H9 (cell line): Measurements from ENCODE around the gene TOM1L2. TPM values are rescaled to one million over a fixed set of nuclear protein-coding genes. Genes with fewer than 3 reads are reported as not detected.

ENCODE experiments used
- DNase-seq: peaks from one replicate; pipeline ENCODE4 v3.0.0-alpha.2; 2017
- H2AFZ ChIP-seq: one replicate; pipeline ENCODE4 v1.6.1; 2013; ENCODE audit warnings: mild to moderate bottlenecking, low read length, control low read depth, moderate library complexity
- H2AK5ac ChIP-seq: 2 replicates; pipeline ENCODE4 v1.6.1; 2013; ENCODE audit warnings: low read length, control low read depth, mixed read lengths; ENCODE audit not compliant: insufficient read length
- H2BK120ac ChIP-seq: one replicate; pipeline ENCODE4 v1.6.1; 2013; ENCODE audit warnings: low read depth, mild to moderate bottlenecking, low read length, control low read depth, inconsistent platforms; ENCODE audit not compliant: poor library complexity, severe bottlenecking
- H2BK12ac ChIP-seq: 2 replicates; pipeline ENCODE4 v1.6.1; 2013; ENCODE audit warnings: low read length, control low read depth, mixed read lengths, low read depth; ENCODE audit not compliant: insufficient read length
- H2BK15ac ChIP-seq: 2 replicates; pipeline ENCODE4 v1.6.1; 2013; ENCODE audit warnings: low read depth, low read length, control low read depth
- H2BK20ac ChIP-seq: one replicate; pipeline ENCODE4 v1.6.1; 2013; ENCODE audit warnings: low read depth, mild to moderate bottlenecking, low read length, control low read depth, inconsistent platforms; ENCODE audit not compliant: poor library complexity, severe bottlenecking
- H2BK5ac ChIP-seq: 2 replicates; pipeline ENCODE4 v1.6.1; 2013; ENCODE audit warnings: low read length, control low read depth, mixed read lengths; ENCODE audit not compliant: insufficient read length
- H3K14ac ChIP-seq: 2 replicates; pipeline ENCODE4 v1.6.1; 2013; ENCODE audit warnings: low read length, control low read depth; ENCODE audit not compliant: insufficient read depth
- H3K18ac ChIP-seq: 2 replicates; pipeline ENCODE4 v1.6.1; 2013; ENCODE audit warnings: low read depth, mild to moderate bottlenecking, mixed read lengths, low read length, control low read depth; ENCODE audit not compliant: insufficient read length
- H3K23ac ChIP-seq: 2 replicates; pipeline ENCODE4 v1.6.1; 2013; ENCODE audit warnings: low read length, control low read depth, mixed read lengths, low read depth; ENCODE audit not compliant: insufficient read length
- H3K23me2 ChIP-seq: 2 replicates; pipeline ENCODE4 v1.6.1; 2013; ENCODE audit warnings: low read depth, mild to moderate bottlenecking, mixed read lengths, low read length, control low read depth; ENCODE audit not compliant: insufficient read length, poor library complexity, severe bottlenecking
- H3K27ac ChIP-seq: 2 replicates; pipeline ENCODE4 v1.5.1; 2013; ENCODE audit warnings: low read length, control low read depth, mixed read lengths, low read depth; ENCODE audit not compliant: insufficient read length
- H3K27me3 ChIP-seq: 2 replicates; pipeline ENCODE4 v1.6.1; 2013; ENCODE audit warnings: low read length, control low read depth, inconsistent platforms; ENCODE audit not compliant: insufficient read depth
- H3K4ac ChIP-seq: 2 replicates; pipeline ENCODE4 v1.6.1; 2013; ENCODE audit warnings: low read depth, mild to moderate bottlenecking, control low read depth, inconsistent platforms, low read length, moderate library complexity
- H3K4me1 ChIP-seq: 2 replicates; pipeline ENCODE4 v1.6.1; 2013; ENCODE audit warnings: low read length, control low read depth, inconsistent platforms; ENCODE audit not compliant: insufficient read depth
- H3K4me2 ChIP-seq: 2 replicates; pipeline ENCODE4 v1.6.1; 2013; ENCODE audit warnings: low read length, control low read depth, mixed read lengths; ENCODE audit not compliant: insufficient read length, insufficient read depth
- H3K56ac ChIP-seq: 2 replicates; pipeline ENCODE4 v1.6.1; 2013; ENCODE audit warnings: low read depth, mild to moderate bottlenecking, mixed read lengths, low read length, control low read depth; ENCODE audit not compliant: insufficient read length
- H3K79me1 ChIP-seq: 2 replicates; pipeline ENCODE4 v1.6.1; 2013; ENCODE audit warnings: low read depth, mild to moderate bottlenecking, moderate library complexity, low read length, control low read depth, inconsistent platforms; ENCODE audit not compliant: insufficient read depth, poor library complexity, severe bottlenecking
- H3K79me2 ChIP-seq: 2 replicates; pipeline ENCODE4 v1.6.1; 2013; ENCODE audit warnings: low read length, control low read depth, inconsistent platforms; ENCODE audit not compliant: insufficient read depth
- H3K9ac ChIP-seq: 2 replicates; pipeline ENCODE4 v1.6.1; 2013; ENCODE audit warnings: low read length, control low read depth, mixed read lengths; ENCODE audit not compliant: insufficient read length; ENCODE audit errors: extremely low read depth
- H3K9me3 ChIP-seq: one replicate; pipeline ENCODE4 v1.6.1; 2013; ENCODE audit warnings: low read depth, low read length, inconsistent platforms; ENCODE audit not compliant: control insufficient read depth
- H3T11ph ChIP-seq: one replicate; pipeline ENCODE4 v1.6.1; 2013; ENCODE audit warnings: mild to moderate bottlenecking, low read length, control low read depth, inconsistent platforms
- H4K20me1 ChIP-seq: one replicate; pipeline ENCODE4 v1.6.1; 2013; ENCODE audit not compliant: control insufficient read depth, insufficient read length, insufficient read depth
- H4K5ac ChIP-seq: 2 replicates; pipeline ENCODE4 v1.6.1; 2013; ENCODE audit warnings: low read depth, mild to moderate bottlenecking, mixed read lengths, low read length, control low read depth; ENCODE audit not compliant: insufficient read length
- H4K8ac ChIP-seq: replicated peaks from 2 replicates; pipeline ENCODE4 v1.6.1; 2013; ENCODE audit warnings: low read length, control low read depth, mixed read lengths, low read depth; ENCODE audit not compliant: insufficient read length
- H4K91ac ChIP-seq: 2 replicates; pipeline ENCODE4 v1.6.1; 2013; ENCODE audit warnings: low read depth, mild to moderate bottlenecking, moderate library complexity, mixed read lengths, low read length, control low read depth; ENCODE audit not compliant: insufficient read length
- H3K27ac Mint-ChIP-seq, 3 experiments: 2 replicates in 2 of 3; 3 replicates in 1 of 3; pipeline ENCODE4 v1.8.0; 2020 to 2021; ENCODE audit warnings: mixed read lengths in 3 of 3, mild to moderate bottlenecking in 1 of 3, moderate library complexity in 1 of 3
- H3K27me3 Mint-ChIP-seq: 2 replicates; pipeline ENCODE4 v1.8.0; 2021; ENCODE audit warnings: low read depth, mild to moderate bottlenecking, moderate library complexity, mixed read lengths
- H3K36me3 Mint-ChIP-seq, 3 experiments: 2 replicates in 2 of 3; 3 replicates in 1 of 3; pipeline ENCODE4 v1.8.0; 2020 to 2021; ENCODE audit warnings: low read depth in 3 of 3, mixed read lengths in 3 of 3; ENCODE audit not compliant: insufficient read depth in 1 of 3
- H3K4me1 Mint-ChIP-seq, 2 experiments: 2 replicates each; pipeline ENCODE4 v1.8.0; 2020; ENCODE audit warnings: mixed read lengths in 2 of 2
- H3K4me3 Mint-ChIP-seq, 2 experiments: 2 replicates in 1 of 2; 3 replicates in 1 of 2; pipeline ENCODE4 v1.8.0; 2020 to 2021; ENCODE audit warnings: mild to moderate bottlenecking in 2 of 2, mixed read lengths in 2 of 2, moderate library complexity in 1 of 2
- H3K9me3 Mint-ChIP-seq, 2 experiments: 2 replicates in 1 of 2; 3 replicates in 1 of 2; pipeline ENCODE4 v1.8.0; 2020; ENCODE audit warnings: mild to moderate bottlenecking in 2 of 2, mixed read lengths in 2 of 2, moderate library complexity in 1 of 2
- CTCF ChIP-seq: fragments of 200-600 bp; sonication (generic); conservative IDR thresholded peaks from 3 replicates; pipeline ENCODE4 v1.8.0; 2021; ENCODE audit warnings: antibody characterized with exemption, mild to moderate bottlenecking
- WGBS: extraction: QIAGEN DNeasy Blood & Tissue Kit; methylation state at CpG from one replicate; pipeline ENCODE4 v1.1.7; 2013; ENCODE audit warnings: missing lambda C conversion rate, low lambda C conversion rate, mixed read lengths; ENCODE audit not compliant: insufficient read length; ENCODE audit errors: extremely low coverage; 5-methylcytosine and 5-hydroxymethylcytosine counted together
- total RNA-seq: library from RNA; stranded (reverse); gene quantifications from 2 replicates; pipeline ENCODE4 v1.2.1, GENCODE V29; 2021

The TOM1L2 gene
- total RNA-seq, 1 experiment from 2014 or later = 4.6 TPM

- no peaks in the 10 kb centered on the region; the same call in 1 of the 2 replicates for H3K27me3 Mint-ChIP-seq
- no peaks in the 10 kb centered on the region for H3K36me3 Mint-ChIP-seq
- no peaks in the 10 kb centered on the region for H3K23me2 ChIP-seq
- DNase-seq = no peak
- no peaks in the 10 kb centered on the region for H3K79me2 ChIP-seq
- no peak overlapping the region for H3K23ac ChIP-seq
- H3K4me3 Mint-ChIP-seq = peak overlapping the region; percentile 65 to 78
- H2BK12ac ChIP-seq = no peak overlapping the region
- H3K4me2 ChIP-seq = peak overlapping the region; percentile 27
- H3K56ac ChIP-seq = no peak overlapping the region
- peaks cover 3% of the 10 kb centered on the region; the same call in 1 of the 2 replicates for H3K4me1 ChIP-seq
- no peak for TF ChIP-seq CTCF
- no peaks in the 10 kb centered on the region for H3K27me3 ChIP-seq
- no peaks in the 10 kb centered on the region for H4K20me1 ChIP-seq
- H3K79me1 ChIP-seq = no peaks in the 10 kb centered on the region
- H2AK5ac ChIP-seq = no peak overlapping the region
- no peak overlapping the region for H2BK5ac ChIP-seq
- no peak overlapping the region for H2BK15ac ChIP-seq
- no peak overlapping the region for H3K27ac Mint-ChIP-seq
- no CpG with 5 or more reads among the region's 33 CpGs for WGBS
- no peak overlapping the region for H3K9ac ChIP-seq
- H3K14ac ChIP-seq = peak overlapping the region; percentile 14; the same call in 1 of the 2 replicates
- no peak overlapping the region for H4K5ac ChIP-seq
- H3K9me3 Mint-ChIP-seq = no peaks in the 10 kb centered on the region
- no peak overlapping the region for H3K27ac ChIP-seq
- H3K18ac ChIP-seq = no peak overlapping the region
- H3K9me3 ChIP-seq = no peaks in the 10 kb centered on the region
- H3K4me1 Mint-ChIP-seq = peaks cover 4 to 9% of the 10 kb centered on the region in 2 experiments; a peak in 3 of 4 replicates
- H2BK20ac ChIP-seq = no peak overlapping the region
- no peak overlapping the region for H2AFZ ChIP-seq
- H2BK120ac ChIP-seq = no peak overlapping the region
- H3T11ph ChIP-seq = no peak overlapping the region
- H4K91ac ChIP-seq = no peak overlapping the region
- H3K4ac ChIP-seq = no peak overlapping the region
- no peak overlapping the region for H4K8ac ChIP-seq
Observed at GRCh38 chr17:17971431-17972125, 622 bp downstream of the TOM1L2 start.
